ENCODE measurements around the gene LILRA5. TPM values are rescaled to one million over a fixed set of nuclear protein-coding genes. Genes with fewer than 3 reads are reported as not detected.
"Not testable (repeated sequence)": the region's sequence is repeated elsewhere in the genome, so short reads cannot be mapped to it uniquely, and the experiment has no call there.

The LILRA5 gene
- total RNA-seq, 1 donor from 2014 or later = 1.2 TPM

DNA sequence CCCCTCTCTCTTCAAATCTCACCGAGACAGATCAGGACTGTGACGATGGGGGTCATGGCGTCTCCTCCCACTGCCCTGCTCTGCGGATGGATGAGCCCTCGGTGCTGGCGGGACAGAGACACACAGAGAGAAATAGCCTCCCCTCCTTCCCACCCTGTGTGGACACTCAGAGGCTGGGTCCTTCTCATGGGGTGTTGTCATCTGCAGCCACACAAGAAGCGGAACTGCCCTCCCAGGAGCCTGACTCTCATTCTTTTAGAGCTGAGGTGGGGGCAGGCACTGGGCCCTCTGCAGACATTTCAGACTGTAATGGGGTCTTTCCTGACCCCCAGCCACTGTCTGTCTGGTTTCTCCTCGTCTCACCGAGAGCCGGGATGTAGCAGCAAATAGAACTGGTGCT is 32.5 kb downstream of the LILRA5 start:
- ATAC-seq = peak; percentile 74
- intact Hi-C loops (cut with micrococcal nuclease); DNase-seq: not testable (repeated sequence)

- ATAC-seq; intact Hi-C loops (cut with micrococcal nuclease); DNase-seq: not testable (repeated sequence)
Observed at GRCh38 chr19:54280025-54280424, 32.9 kb downstream of the LILRA5 start.

- DNase-seq = no peak
- intact Hi-C loops (cut with micrococcal nuclease) = no loop called here
- ATAC-seq = no peak
Observed at GRCh38 chr19:54279406-54279962, 33.5 kb downstream of the LILRA5 start.

GRCh38 chr19:54278571-54279195 is 34.3 kb downstream of the LILRA5 start:
- intact Hi-C loops (cut with micrococcal nuclease); DNase-seq; ATAC-seq: not testable (repeated sequence)

GRCh38 chr19:54278056-54278455 is 34.9 kb downstream of the LILRA5 start:
- DNase-seq; ATAC-seq; intact Hi-C loops (cut with micrococcal nuclease): not testable (repeated sequence)

- ATAC-seq; DNase-seq; intact Hi-C loops (cut with micrococcal nuclease): not testable (repeated sequence)
Observed at GRCh38 chr19:54277111-54277615, 35.8 kb downstream of the LILRA5 start.

DNA sequence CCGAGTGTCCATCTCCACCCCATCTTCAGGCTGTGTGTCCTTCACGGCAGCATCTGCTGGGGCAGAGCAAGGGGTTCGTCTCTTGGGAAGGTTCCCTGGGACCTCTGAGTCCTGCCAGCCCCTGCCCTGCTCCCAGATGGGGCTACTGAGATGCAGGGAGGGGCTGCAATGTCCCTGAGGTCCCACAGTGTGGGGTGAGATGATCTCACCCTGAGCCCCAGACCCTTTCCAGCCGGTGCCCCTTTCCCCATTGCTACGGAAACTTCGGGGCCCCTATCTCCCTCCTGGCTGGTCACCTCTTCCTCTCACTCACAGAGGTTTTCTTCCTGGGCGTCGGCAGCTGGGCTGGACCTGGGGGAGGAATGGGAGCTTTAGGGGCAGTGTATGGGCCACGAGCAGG is 37.0 kb downstream of the LILRA5 start:
- DNase-seq (no peak), ATAC-seq (no peak)
- intact Hi-C loops (cut with micrococcal nuclease) = no loop called here

DNA sequence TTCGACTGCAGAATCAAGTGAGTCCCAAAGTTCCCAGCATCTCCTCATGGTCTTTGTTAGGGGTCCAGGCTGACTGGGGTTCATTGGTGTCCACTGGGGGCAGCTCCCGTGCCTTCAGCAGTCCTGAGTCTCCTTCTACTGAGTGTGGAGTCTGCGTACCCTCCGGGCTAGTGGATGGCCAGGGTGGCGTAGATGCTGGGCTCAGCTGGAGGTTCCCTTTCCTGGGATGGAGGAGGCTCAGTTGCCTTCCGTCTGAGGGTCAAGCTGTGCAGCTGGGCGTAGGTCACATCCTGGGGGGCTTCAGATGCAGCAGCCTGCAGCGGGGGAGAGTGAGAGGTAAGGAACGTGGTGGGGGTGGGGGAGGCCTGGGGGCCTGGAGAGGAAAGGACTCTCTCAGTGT is 38.5 kb downstream of the LILRA5 start:
- DNase-seq; ATAC-seq; intact Hi-C loops (cut with micrococcal nuclease): not testable (repeated sequence)

- ATAC-seq = no peak
- intact Hi-C loops (cut with micrococcal nuclease) = no loop called here
- no peak for DNase-seq
Observed at GRCh38 chr19:54273821-54274220, 39.1 kb downstream of the LILRA5 start.

GRCh38 chr19:54272181-54272580 is 40.8 kb downstream of the LILRA5 start:
- DNase-seq; intact Hi-C loops (cut with micrococcal nuclease): not testable (repeated sequence)
- peak; percentile 14 for ATAC-seq

- ATAC-seq (peak; percentile 69), DNase-seq (peak; percentile 48)
- intact Hi-C loops (cut with micrococcal nuclease) = not testable (repeated sequence)
Observed at GRCh38 chr19:54271587-54271986, 41.4 kb downstream of the LILRA5 start.

GRCh38 chr19:54271106-54271505 is 41.9 kb downstream of the LILRA5 start:
- ATAC-seq (peak; percentile 76), DNase-seq (no peak)
- intact Hi-C loops (cut with micrococcal nuclease) = no loop called here

- DNase-seq = no peak
- ATAC-seq = no peak
- intact Hi-C loops (cut with micrococcal nuclease) = no loop called here
Observed at GRCh38 chr19:54268936-54269335, 44.0 kb downstream of the LILRA5 start.

- ATAC-seq (peak; percentile 36), DNase-seq (peak; percentile 80)
- intact Hi-C loops (cut with micrococcal nuclease) = no loop called here
Observed at GRCh38 chr19:54266133-54266532, 46.8 kb downstream of the LILRA5 start.

DNA sequence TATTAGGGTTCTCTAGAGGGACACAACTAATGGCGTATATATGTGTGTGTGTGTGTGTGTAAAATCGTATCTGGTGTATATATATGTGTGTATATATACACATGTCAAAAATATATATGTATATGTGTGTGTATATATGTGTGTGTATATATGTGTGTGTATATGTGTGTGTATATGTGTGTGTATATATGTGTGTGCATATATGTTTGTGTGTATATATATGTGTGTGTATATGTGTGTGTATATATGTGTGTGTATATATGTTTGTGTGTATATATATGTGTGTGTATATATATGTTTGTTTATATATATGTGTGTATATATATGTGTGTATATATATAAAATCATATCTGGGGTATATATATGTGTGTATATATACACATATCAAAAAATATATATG is 50.5 kb downstream of the LILRA5 start:
- intact Hi-C loops (cut with micrococcal nuclease) = no loop called here
- DNase-seq = no peak
- ATAC-seq = no peak

GRCh38 chr19:54262066-54262465 is 50.9 kb downstream of the LILRA5 start:
- intact Hi-C loops (cut with micrococcal nuclease) = no loop called here
- no peak for DNase-seq
- ATAC-seq = no peak

- intact Hi-C loops (cut with micrococcal nuclease) = no loop called here
- DNase-seq = no peak
- peak; percentile 66 for ATAC-seq
Observed at GRCh38 chr19:54257116-54257480, 55.9 kb downstream of the LILRA5 start, which contains the start of gene LILRB5. TSS of gene LILRB5 (minus strand) at chr19:54257273. CDS start at chr19:54257193, 80 bp downstream.
